ENCODE data around the gene CAD. TPM values are rescaled to one million over a fixed set of nuclear protein-coding genes. Genes with fewer than 3 reads are reported as not detected.

CAD gene
- total and polyA plus RNA-seq, 2 of the 4 experiments (the other 2 are of a cell fraction): 12.9 to 38.7 TPM

- ATAC-seq (ENCODE audit: low read depth): peak; percentile 9
- 0 out of 2 replicates have a peak, but pooled peaks have one; percentile 49 for TF ChIP-seq MXI1 (IDR thresholded peaks at IDR 0.05; ENCODE audit: borderline replicate concordance, low read depth, low read length)
- no peak for TF ChIP-seq RAD21 (IDR thresholded peaks at IDR 0.05; ENCODE audit: low read length)
- dilution Hi-C loops (cut with HindIII; ENCODE audit: low sequenced_read_pairs, unreplicated experiment): no loop called here
Measured at GRCh38 chr2:27211241-27211942, 5.8 kb upstream of the CAD start.

More at GRCh38 chr2:27211241-27211942, 5.8 kb upstream of the CAD start:
- BruUV-seq (replicated peaks): TSS peak; percentile 47
- Histone ChIP-seq H3K27me3 (ENCODE audit: control insufficient read depth, insufficient read depth, low read length) (no peaks in the 10 kb centered on the region), H2BK5ac (ENCODE audit: low read depth, low read length, poor library complexity, severe bottlenecking) (no peak overlapping the region), H3K4ac (ENCODE audit: low read depth, low read length) (peak overlapping the region; percentile 42), H3K9me3 (ENCODE audit: control insufficient read depth, insufficient read depth, low read length) (no peaks in the 10 kb centered on the region), H3K4me3 (ENCODE audit: insufficient read depth, low read depth, low read length) (peak overlapping the region; percentile 96), H2BK20ac (ENCODE audit: low read depth, low read length) (no peak overlapping the region), H3K14ac (replicated peaks; ENCODE audit: low read depth, low read length) (peak overlapping the region; percentile 64), H2BK120ac (ENCODE audit: low read depth, low read length) (peak overlapping the region; percentile 9; the same call in 1 of the 2 replicates), H4K91ac (ENCODE audit: insufficient read depth, low read depth, low read length) (no peak overlapping the region; the same call in 1 of the 2 replicates), H2BK15ac (ENCODE audit: low read depth, low read length) (no peak overlapping the region), H3K9ac (ENCODE audit: low read depth, low read length) (peak overlapping the region; percentile 80), H4K20me1 (ENCODE audit: insufficient read depth, low read length) (no peaks in the 10 kb centered on the region), H2AK5ac (ENCODE audit: low read depth, low read length) (peak overlapping the region; percentile 85), H3K79me1 (ENCODE audit: low read depth in 1 of 2, low read length in 2 of 2) (peaks cover 23 to 29% of the 10 kb centered on the region in 2 experiments), H3K9me1 (ENCODE audit: insufficient read depth, low read length) (peaks cover 4% of the 10 kb centered on the region; the same call in 1 of the 2 replicates), H3K36me3 (ENCODE audit: control insufficient read depth, insufficient read depth, low read length) (peaks cover 19% of the 10 kb centered on the region), H3K27ac (ENCODE audit: insufficient read depth, low read length) (peak overlapping the region; percentile 38; the same call in 1 of the 2 replicates), H3K4me1 (ENCODE audit: control insufficient read depth, insufficient read depth, low read length) (peaks cover 6% of the 10 kb centered on the region), H2AFZ (replicated peaks; ENCODE audit: low read length, poor library complexity) (peak overlapping the region; percentile 93), H3K18ac (ENCODE audit: low read depth, low read length) (no peak overlapping the region), H3K56ac (ENCODE audit: extremely low read depth, insufficient read depth, low read length) (no peak overlapping the region), H3K4me2 (ENCODE audit: low read depth, low read length) (peak overlapping the region; percentile 97), H2AK9ac (replicated peaks; ENCODE audit: low read depth, low read length, poor library complexity) (peak overlapping the region; percentile 8), H4K5ac (ENCODE audit: low read depth, low read length) (peak overlapping the region; percentile 14; the same call in 1 of the 2 replicates), H3K23ac (ENCODE audit: low read depth, low read length) (peak overlapping the region; percentile 98), H4K8ac (ENCODE audit: low read depth in 2 of 2, low read length in 2 of 2) (peak overlapping the region; percentile 79 to 84; a peak in 3 of 4 replicates)
- in situ Hi-C loops (cut with MboI; ENCODE audit: low sequenced_read_pairs): no loop called here
- intact Hi-C loops (cut with micrococcal nuclease): loop anchor here (1.0 kb wide), 1 partner anchor 113 kb away; no protein-coding TSS in a partner anchor
- ChIA-PET CTCF (no interaction called here), POLR2A (ENCODE audit: unreplicated experiment) (interaction anchor here (0.8 kb wide), 1 partner anchor 9 kb away, joined by 4 read pairs; no protein-coding TSS in a partner anchor)
- no peak for DNase-seq
- WGBS, 2 experiments (ENCODE audit: extremely low coverage in 2 of 2, insufficient read length in 1 of 2): 0% methylated on average over 10 of the region's 48 CpGs; no CpG with 5 or more reads in 1 of the 2 experiments

All from IMR-90 (cell line).